ENCODE measurements around the gene CSNK1A1L.

Gene CSNK1A1L

DNA sequence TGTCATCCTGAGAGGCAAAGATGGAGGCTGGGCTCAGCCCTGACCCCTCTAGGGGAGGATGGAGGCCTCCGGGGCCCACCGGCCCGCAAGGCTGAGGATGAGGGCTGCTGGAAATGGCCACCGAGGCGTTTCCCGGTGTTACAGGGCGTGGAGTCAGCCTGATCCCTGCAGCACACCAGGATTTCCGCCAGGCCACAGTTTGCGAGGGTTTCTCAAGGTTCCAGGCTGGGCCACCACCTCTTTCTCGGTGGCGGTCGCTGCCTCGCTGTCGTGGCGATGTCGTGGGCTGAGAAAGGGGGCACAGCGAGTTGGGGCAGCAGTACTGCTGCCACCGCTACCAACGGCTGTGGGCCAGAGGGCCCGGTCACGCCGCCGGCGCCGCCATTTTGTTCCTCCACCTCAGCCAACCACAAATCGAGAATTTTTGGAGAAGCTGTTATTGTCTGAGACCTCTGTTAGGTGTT lies at the start of gene CSNK1A1L:
TSS of gene CSNK1A1L (minus strand) at position 414 of the 464 bp plus-strand sequence. CDS start at position 6, 408 bp downstream.
- no peak for DNase-seq

DNA sequence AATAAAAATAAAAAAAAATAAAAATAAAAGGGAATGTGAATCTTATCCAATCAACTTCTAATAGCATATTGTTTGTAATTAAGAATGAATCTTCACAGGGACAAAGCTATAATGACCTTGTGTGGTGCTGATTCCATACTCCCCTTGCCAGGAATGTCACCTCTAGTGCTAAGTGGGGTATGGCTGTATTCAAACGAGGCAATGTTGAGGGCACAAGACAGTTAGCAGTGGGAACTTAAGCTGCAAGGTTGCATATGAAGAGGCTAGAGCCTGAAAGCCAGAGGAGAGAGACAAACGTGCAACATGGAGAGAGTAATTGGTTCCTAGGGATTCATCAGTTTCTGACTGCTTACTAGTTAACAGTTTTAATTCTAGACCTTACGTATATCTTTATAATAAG lies 43.9 kb upstream of the CSNK1A1L start:
- DNase-seq: no peak

DNA sequence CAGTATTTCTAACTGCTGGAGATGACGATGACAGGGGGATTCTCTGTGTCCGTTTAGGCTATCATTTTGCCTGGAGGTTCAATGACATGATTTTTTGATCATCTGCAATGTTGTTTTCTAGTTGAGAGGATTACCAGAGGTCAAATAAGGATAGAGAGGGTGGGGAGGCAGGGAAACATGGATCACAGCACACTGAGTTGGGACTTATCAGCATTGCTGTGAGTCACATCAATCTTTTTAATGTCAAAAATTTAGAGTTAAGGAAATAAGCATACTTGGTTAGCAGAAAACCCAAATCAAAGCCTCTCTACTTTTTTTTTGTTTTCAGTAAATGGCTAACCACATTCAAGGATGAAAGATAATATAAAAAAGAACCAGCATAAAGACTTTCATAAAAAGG lies 43.0 kb upstream of the CSNK1A1L start:
- DNase-seq: no peak

DNA sequence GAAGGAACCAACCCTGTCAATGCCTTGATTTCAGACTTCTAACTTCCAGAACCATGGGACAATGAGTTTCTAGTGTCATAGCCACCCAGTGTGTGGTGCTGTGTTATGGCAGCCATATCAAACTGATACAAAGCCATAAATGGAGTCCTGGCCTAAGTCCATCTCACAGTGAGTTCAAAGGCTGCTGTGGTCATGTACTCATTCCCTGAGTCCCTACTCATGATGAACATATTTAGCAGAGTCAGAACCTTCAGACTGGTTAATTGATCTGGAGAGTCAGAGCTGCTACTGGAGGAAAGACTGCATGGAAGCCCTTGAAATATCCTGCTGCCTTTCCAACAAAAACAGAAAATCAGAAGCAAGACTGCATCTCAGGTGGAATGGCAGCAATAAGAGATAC lies 39.2 kb upstream of the CSNK1A1L start:
- DNase-seq: no peak

DNA sequence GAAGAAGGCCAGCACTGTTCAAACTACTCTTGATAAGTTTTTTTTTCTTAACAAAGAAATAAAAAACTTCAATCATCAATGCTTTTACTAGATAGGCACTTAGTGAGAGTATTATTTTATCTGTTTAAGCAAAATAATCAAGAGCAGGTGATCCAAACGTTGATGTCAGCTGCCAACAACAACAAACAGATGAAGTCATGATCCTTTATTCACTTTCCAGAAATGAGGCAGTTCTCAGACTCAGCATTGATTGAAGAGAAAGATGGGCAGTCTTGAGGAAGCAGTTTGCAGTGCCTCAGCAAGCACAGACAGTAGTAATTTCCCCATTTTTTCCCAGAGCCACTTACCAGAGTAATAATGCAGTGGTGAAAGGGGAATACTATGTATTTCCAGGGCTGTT lies 38.4 kb upstream of the CSNK1A1L start:
- DNase-seq: no peak

DNA sequence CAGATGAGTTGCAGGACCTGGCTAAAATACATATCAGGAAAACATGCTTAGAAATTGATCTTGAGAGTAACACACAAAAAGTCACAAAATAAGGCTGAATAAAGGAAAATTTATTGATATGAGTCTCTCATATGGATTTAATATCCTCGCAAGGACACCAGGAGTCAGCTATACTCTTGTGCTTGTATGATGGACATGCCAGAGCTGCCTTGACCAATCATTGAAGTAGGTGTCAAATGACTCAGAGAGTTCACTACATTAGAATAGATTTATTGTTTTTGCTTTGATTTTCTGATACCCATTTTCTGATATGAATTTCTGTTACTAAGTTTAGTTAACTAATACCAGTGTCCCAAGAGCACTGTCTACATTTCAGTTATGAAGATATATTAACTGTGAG lies 37.4 kb upstream of the CSNK1A1L start:
- no peak for DNase-seq

DNA sequence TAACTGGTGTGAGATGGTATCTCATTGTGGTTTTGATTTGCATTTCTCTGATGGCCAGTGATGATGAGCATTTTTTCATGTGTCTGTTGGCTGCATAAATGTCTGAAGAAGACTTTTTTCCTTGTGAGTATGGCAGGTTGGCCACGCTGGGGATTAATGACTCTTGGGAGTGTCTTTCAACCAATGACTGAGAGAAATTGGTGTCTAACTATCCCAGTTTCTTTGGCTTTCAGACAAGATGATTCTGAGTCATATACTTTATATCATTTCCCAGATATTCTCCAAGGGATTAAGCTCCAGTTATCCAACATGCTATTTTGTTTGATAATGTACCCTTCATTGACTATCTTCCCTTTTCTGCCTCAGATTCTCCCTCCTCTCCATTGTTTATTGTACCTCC lies 35.5 kb upstream of the CSNK1A1L start:
- no peak for DNase-seq

DNA sequence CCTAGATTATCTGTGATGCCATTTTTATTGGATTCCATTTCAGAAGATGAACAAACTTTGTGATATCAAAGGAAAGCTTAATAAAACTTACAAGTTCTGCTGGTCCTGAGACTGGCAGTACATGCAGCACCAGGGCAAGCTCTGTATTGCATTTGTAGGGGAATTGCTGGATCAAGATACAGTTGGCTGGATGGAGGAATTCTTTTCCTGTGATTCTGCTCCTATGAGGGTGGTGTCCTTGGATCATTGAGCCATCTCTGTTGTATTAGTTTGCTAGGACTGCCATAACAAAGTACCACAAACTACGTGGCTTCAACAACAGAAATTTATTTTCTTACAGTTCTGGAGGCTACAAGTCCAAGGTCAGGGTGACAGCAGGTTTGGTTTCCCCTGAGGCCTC lies 33.9 kb upstream of the CSNK1A1L start:
- DNase-seq: no peak

DNA sequence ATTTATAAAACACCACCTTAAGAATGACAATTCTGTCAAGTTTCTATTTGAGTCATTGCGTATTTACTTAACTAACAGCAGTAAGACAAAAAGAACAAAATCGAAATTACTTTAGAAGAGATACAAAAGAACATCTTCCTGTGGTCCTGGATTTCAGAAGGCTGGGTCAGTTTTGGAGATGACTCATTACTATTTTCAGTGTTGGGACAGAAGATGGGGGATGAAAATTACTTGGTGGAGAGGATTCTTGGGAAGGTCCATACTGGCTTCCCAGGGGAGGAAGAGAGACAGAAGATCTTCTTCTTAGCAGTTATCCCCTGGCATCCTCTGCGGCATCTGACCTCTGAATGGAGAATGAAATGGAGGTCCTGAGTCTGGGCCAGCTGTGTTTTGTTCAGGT lies 33.5 kb upstream of the CSNK1A1L start:
- DNase-seq: no peak

DNA sequence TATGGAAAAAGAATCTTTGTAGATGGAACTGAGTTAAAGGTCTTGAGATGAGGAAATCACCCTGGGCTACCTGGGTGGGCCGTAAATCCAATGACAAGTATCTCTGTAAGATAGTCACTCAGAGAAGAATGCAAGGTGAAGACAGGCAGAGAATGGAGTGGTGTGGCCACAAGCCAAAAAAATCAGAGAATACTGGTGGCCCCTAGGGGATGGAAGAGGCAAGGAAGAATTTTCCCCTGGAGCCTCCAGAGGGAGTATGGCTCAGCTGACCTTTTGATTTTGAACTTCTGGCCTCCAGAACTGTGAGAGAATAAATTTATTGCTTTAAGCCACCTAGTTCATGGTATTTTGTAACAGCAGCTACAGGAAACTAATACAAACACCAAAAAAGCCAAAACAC lies 32.7 kb upstream of the CSNK1A1L start:
- no peak for DNase-seq

DNA sequence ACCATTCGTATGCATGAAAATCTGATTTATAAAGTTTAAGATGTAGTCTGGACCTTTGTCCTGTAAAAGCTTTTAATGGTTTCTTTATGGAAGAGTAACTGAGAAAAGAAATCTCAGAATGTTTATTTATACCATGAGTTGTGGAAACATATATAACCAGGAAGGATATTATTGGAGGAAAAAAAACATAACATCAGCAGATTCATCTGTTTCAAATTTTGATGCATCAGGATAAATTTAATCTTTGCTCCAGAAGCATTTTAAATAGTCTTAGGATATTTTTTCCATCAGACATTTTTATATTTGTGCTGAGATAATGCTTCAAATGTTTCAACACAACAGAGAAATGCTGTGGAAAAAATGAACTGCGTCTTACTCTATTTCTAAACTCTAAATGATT lies 31.2 kb upstream of the CSNK1A1L start:
- no peak for DNase-seq

DNA sequence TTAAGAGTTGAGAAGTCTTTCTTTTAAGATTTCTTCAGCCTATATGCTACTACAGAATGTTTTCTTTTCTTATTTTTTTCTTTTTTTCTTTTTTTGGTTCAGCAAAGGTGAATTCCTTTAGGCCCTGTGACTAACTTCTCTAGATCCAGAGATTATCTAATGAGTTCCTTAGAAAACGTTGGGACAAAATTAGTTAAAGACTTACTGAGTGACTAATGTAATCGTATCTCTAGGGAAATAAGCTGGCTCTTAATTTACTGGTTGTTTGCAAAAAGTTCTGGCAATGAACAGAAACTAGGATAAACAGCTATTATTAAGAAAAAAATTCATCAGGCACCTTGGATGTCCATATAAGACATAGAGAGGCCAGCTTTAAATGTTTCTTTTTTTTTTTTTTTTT lies 30.7 kb upstream of the CSNK1A1L start:
- no peak for DNase-seq

DNA sequence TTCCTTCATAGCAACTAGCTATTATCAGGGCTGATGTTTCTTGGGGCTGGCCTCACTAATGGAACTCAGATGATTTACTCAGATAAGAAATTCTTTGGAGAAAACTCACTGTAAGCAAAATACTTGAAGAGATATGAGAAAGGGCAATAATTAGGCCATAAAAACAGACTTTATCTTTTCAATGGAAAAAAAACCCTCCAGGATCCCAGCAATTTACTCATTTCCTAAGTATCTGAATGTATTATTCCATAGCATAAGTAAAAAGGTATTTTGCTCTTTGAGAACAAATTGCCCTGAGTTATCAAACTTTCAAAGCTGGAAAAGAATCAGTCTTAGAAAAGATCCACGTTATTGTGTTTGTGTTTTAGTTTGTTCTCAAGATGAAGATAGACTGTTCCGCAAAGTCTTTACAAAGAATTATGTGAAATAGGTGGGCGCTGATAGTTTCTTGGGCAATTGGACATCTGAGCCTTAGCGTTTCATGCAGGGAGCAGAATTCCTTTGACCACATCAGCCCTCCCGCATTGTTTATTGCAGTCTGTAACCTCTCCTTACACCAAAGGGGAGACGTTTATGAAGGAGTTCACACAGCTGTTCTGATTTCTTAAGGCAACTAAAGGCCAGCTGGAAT lies 29.1 kb upstream of the CSNK1A1L start:
- no peak for DNase-seq

DNA sequence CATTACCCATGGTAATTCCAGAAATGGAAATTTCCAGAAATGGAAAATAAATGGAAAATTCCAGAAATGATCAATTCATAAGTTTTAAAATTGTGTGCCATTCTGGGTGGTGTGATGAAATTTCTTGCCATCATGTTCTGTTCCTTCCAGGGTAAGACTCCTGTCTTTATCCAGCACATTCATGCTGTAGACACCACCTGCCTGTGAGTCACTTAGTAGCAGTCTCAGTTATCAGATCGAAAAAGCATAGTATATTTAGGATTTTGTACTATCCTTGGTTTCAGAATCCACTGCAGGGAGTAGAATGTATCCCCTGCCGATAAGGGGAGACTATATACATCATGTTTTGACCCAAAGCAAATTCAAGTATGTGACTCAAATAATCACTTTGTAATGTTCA lies 26.7 kb upstream of the CSNK1A1L start:
- no peak for DNase-seq

DNA sequence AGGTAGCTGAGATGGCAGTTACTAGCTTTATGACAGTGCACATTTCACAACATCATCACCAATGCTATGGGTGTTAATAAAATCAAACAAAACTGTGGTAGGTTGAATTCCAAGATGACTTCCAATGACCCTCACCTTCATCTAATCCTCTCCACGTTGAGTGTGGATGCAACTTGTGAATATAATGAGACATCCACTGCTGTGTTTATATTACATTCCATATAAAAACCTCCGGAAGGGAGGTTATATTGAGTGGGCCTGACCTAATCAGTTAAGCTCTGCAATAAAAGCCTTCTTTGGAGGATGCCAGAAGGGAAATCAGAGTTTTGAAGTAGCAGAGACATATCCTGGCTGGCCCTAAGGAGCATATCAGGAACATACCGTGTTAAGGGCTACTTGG lies 25.6 kb upstream of the CSNK1A1L start:
- no peak for DNase-seq

DNA sequence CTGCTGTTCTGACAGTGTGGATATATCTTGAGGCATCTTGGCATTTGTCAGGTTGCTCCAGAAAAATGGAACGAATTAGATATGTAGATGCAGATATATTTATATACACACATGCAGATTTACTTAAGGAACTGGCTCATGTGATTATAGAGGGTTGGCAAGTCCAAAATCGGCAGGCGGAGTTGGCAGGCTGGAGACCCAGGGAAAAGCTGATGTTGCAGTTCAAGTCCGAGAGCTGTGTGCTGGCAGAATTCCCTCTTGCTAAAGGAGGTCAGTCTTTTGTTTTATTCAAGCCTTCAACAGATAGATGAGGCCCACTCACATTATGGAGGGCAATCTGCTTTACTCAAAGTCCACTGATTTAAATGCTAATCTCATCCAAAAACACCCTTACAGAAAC lies 24.4 kb upstream of the CSNK1A1L start:
- no peak for DNase-seq

DNA sequence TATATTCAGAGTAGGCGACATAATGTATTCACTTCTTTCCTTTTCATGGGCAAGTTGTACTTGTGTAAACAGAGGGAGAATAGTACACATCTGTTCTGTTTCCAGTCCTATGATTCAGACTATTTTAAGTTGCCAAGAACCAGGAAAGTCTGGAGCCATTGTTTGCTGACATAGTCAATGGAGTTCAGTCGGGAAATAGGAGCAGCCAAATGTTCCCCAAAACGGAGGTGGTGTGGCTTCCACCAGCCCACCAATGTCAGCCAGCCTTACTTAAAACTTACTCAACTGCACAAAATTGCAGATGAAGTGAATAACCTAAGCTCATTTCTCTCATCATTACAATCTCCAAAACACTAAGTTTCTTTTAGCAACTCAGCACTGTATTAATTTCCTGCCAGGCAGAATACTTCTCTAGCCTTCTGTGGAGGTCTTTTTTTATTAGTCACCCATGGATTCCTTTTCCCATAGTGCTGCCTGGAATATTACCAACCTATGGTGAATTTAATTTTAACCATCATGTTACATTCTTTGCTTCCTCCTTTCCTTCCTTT lies 22.3 kb upstream of the CSNK1A1L start:
- DNase-seq: no peak

DNA sequence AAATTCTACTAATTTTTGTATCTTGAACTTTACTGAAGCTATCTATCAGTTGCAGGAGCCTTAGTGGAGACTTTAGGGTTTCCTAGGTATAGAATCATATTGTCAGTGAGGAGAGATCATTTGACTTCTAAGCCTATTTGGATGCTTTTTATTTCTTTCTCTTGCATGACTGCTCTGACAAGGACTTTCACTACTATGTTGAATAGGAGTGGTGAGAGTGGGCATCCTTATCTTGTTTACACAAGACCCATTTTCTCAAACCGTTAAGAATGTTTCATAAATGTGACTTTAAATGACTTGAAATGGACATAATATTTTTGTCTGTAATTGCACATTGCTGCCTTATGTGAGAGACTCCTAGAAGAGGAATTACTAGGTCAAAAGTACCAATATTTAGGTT lies 17.9 kb upstream of the CSNK1A1L start:
- DNase-seq: no peak

DNA sequence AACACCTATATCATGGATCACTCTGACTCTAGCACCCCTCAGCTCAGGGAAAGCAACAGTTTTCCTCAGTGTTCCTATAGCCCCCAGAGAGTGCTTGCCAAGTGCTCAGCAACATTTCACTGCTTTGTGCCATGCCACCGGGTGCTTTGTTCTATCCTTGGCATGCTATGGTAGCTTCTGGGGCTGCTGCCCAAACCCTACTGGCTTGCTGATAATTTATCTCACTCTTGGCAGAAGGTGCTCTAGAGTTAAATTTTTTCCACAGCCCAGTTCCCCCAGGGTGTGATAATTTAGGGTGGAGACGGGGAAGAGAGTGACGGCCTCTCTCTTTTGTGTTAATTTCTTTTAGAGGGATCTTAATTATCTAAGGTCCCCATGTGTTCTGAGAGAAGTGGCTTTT lies 12.6 kb upstream of the CSNK1A1L start:
- DNase-seq: no peak

DNA sequence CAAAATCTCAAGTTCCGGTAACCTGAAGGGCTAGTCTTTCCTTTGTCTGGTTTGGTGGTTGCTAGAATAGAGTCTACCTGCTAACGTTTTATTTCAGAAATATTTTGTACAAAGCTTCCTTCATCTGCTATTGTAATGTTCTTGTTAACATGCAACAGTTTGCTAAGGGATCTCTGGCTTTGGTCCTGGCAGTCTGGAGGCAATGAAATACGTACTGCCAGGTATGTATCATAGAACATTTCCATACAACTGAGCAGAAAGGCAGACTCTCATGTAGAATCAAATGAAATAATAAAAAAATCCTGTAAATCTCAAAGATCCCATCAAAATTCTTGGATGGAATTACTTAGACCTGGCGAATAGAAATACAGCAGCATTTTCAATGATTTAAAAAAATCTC lies 8.8 kb upstream of the CSNK1A1L start:
- DNase-seq: no peak

DNA sequence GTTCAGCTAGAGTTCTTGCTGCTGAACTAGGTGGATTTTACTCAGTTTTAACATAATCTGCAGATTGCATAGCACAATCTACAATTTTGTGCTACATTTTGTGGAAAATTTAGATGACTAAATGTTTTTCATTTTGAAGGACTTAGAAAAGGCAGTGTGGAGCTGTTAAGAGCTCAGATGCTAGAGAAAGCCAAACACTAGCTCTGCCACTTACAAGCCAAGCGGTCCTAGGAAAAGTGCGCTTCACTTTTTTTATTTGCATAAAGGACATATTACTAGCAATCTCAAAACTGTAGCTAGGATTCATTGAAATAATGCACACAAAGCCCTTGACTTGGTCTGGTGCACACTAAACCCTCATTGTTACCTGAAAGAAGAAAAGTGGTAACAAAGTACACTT lies 8.1 kb upstream of the CSNK1A1L start:
- DNase-seq: no peak

DNA sequence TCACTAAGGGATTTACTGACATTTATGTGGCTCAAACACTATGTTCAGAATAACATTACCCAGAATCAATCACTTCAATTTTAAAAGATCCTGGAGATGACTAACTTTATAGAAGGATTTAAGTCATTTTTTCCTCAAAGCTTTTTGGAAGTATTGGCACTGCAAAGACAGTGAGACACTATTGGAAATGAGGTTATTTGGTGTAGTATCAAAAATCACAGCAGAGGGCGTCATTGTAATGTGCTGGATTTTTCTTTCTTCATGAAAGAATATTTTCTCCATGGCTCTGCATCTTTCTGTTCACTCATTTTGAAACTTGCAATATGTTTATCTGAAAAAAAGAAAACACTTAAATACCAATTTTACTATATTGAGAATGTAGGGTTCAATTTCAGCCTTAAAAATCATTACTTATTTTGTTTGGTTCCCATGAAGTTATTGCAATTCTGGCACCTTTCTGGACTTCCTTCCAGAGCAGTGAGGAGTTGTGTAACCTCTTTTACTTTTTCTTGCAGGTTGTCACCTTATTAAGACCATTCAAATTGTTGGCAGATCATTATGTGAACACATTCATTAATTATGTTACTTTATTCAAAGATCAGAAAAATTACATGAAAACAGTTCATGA lies 3.7 kb upstream of the CSNK1A1L start:
- no peak for DNase-seq

DNA sequence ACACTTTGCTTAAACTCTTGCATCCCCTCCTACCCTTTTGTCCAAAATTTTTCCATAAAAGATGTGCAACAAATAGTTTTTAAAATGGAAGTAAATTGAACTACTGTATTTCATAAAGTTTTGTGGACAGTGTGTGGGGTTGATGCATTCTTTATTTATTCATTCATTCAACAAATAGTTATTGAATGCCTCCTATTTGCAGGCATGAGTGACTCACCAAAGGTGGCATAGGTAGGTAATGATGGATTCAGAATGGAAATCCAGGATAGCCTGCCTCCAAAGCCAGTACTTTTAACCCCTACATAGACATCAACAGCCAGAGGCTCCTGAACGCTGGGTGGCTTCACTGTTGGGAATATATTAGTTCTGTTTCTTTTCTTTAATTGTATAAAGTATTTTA lies 2.4 kb upstream of the CSNK1A1L start:
- DNase-seq: no peak

DNA sequence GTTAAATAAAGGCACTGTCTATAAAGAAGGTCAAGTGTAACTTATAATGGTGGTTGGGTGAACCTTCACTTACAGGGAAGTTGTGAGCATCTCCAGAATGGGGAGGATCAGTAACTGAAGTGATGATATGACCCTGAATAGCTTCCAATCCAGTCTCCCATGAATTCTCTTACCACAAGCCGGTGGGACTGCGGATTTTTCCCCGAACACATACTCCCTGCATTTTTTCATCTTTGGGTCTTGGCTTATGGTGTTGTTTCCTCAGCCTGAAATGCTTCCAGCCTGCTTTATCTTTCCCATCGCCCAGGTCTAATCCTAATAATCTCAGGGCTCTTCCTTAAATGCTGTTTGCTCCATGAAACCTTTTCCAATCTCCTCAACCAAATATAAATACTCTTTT lies 2.0 kb upstream of the CSNK1A1L start:
- no peak for DNase-seq

DNA sequence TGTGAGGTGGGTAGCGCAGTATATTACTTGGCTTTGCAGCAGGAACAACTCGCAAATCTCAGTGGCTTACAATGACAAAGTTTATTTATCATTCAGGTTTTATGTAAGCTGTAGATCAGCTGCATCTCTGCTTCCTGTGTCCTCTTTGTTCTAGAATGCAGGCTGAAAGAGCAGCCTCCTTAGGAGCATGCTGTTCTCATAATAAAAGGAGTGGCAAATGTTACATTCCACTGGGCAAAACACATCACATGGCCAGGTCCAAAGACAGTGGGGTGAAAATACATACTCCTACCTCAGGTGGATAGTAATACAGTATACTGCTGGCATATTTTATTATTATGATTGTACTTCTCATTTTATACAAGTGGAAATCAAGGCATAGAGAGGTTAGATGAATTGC lies 1.2 kb upstream of the CSNK1A1L start:
- DNase-seq: no peak

All from activated CD8-positive, alpha-beta memory T cell treated with anti-CD3 and anti-CD28 coated beads, Interleukin-2, amount 50 U/mL, for 48 hours (primary cell).